Heart left ventricle (tissue), 13 donors: ENCODE measurements around the gene DDX6.

Experiments used
- CTCF ChIP-seq, 12 donors: fragments of 200-600 bp; sonication (generic) in 4 of 12; IDR thresholded peaks; one replicate each; pipeline versions ENCODE4 v1.5.0 to v1.8.0; 2018 to 2022; ENCODE audit warnings: antibody characterized with exemption in 12 of 12, mild to moderate bottlenecking in 5 of 12
- POLR2A ChIP-seq, 2 donors: fragments of 450-650 bp; IDR thresholded peaks; one replicate each; pipeline ENCODE4 v1.6.1; 2017; ENCODE audit warnings: antibody characterized with exemption in 2 of 2, mild to moderate bottlenecking in 2 of 2, moderate library complexity in 2 of 2
- donor health status: ischemic (EF 13 %, LVEDD 7.1; RV severe dilation, severe dysfunction).
- donor health status: DM: no; HTN: yes; CAD: no.
- donor health status: DM: no; HTN: no; CAD: no.
- donor health status: ischemic (EF 25% LVEDD 6.9; RV normal size, moderate dysfunction).
- donor health status: ischemic (EF 25% LVEDD 5.7; RV mildly dilated, moderate dysfunction).
- donor health status: ischemic (EF 35%, LVEDD 5.7; RV mildly dilated, moderate dysfunction).
- donor health status: nonischemic (EF 11% LVEDD 7.7; RV severe dilation, severe dysfunction).
- donor health status: DM: yes; HTN: yes; CAD: no.
- donor health status: PGD.
- donor health status: ischemic (EF 29% LVEDD 5.4; RV normal size, mild dysfunction).
- donor health status: nonischemic (EF 23%, LVEDD 6.1; RV moderate dilation, normal function).

- TF ChIP-seq CTCF (IDR thresholded peaks at IDR 0.05) (no peak), POLR2A (IDR thresholded peaks at IDR 0.05) (no peak)
Observed at GRCh38 chr11:118748056-118748455, 42.9 kb downstream of the DDX6 start.
